Liver (tissue), 10 donors: ENCODE results near the gene IL11RA. TPM values are rescaled to one million over a fixed set of nuclear protein-coding genes. Genes with fewer than 3 reads are reported as not detected.

Experiments
- DNase-seq: peaks from one replicate; pipeline ENCODE4 v3.0.0-alpha.2; 2017; ENCODE audit warnings: low spot score
- H3K27ac ChIP-seq, 2 donors: one replicate each; pipeline ENCODE4 v1.7.0; 2013; ENCODE audit warnings: inconsistent platforms in 2 of 2, low read length in 2 of 2, control low read depth in 1 of 2, low read depth in 1 of 2, mild to moderate bottlenecking in 1 of 2
- H3K27me3 ChIP-seq, 4 donors: one replicate each; pipeline versions ENCODE4 v1.6.1 to v1.7.0; 2013; ENCODE audit warnings: low read length in 3 of 4, inconsistent platforms in 1 of 4, mild to moderate bottlenecking in 1 of 4, moderate library complexity in 1 of 4; ENCODE audit not compliant: control insufficient read depth in 4 of 4, insufficient read depth in 4 of 4
- H3K36me3 ChIP-seq, 4 donors: one replicate each; pipeline versions ENCODE4 v1.6.1 to v1.7.0; 2013; ENCODE audit warnings: low read length in 3 of 4, mild to moderate bottlenecking in 3 of 4, low read depth in 1 of 4, moderate library complexity in 1 of 4; ENCODE audit not compliant: control insufficient read depth in 4 of 4, insufficient read depth in 3 of 4
- H3K4me1 ChIP-seq, 4 donors: one replicate each; pipeline versions ENCODE4 v1.6.1 to v1.7.0; 2013; ENCODE audit warnings: low read length in 3 of 4, mild to moderate bottlenecking in 3 of 4, moderate library complexity in 1 of 4; ENCODE audit not compliant: control insufficient read depth in 4 of 4, insufficient read depth in 4 of 4
- H3K4me3 ChIP-seq, 3 donors: one replicate each; pipeline versions ENCODE4 v1.6.1 to v1.7.0; 2013; ENCODE audit warnings: low read length in 3 of 3, control low read depth in 1 of 3, low read depth in 1 of 3, mild to moderate bottlenecking in 1 of 3
- H3K9ac ChIP-seq, 2 donors: one replicate each; pipeline ENCODE4 v1.7.0; 2013; ENCODE audit warnings: low read length in 2 of 2, mild to moderate bottlenecking in 2 of 2, moderate library complexity in 2 of 2, control low read depth in 1 of 2, low read depth in 1 of 2
- H3K9me3 ChIP-seq, 4 donors: one replicate each; pipeline versions ENCODE4 v1.6.1 to v1.7.0; 2013; ENCODE audit warnings: low read length in 3 of 4; ENCODE audit not compliant: control insufficient read depth in 4 of 4
- HNF4G ChIP-seq: IDR thresholded peaks from 2 replicates; pipeline ENCODE4 v1.6.1; 2016; ENCODE audit warnings: antibody characterized with exemption
- SP1 ChIP-seq: IDR thresholded peaks from 2 replicates; pipeline ENCODE4 v1.6.1; 2018; ENCODE audit warnings: antibody characterized with exemption, mild to moderate bottlenecking
- WGBS: extraction: QIAGEN DNeasy Blood & Tissue Kit; methylation state at CpG from one replicate; pipeline ENCODE4 v1.1.7; 2013; 5-methylcytosine and 5-hydroxymethylcytosine counted together
- polyA plus RNA-seq, 2 donors: library from polyadenylated mRNA; stranded (reverse) in 1 of 2; unstranded in 1 of 2; fragments of 200-250 nt in 1 of 2; fragments of >200 nt in 1 of 2; fragmentation: Nextera tagmentation in 1 of 2; extraction: Ambion mirVana in 1 of 2; gene quantifications; one replicate each; pipeline versions ENCODE4 v1.2.1 to v1.2.3, GENCODE V29; 2013 to 2015
- small RNA-seq: library from RNA; depleted of rRNA; stranded (forward); fragments of <200 nt; gene quantifications from one replicate; pipeline ENCODE3, GENCODE V24; 2014
- total RNA-seq, 2 donors: library from RNA; depleted of rRNA; stranded (reverse); fragments of >200 nt; gene quantifications; one replicate each; pipeline ENCODE4 v1.2.3, GENCODE V29; 2014
- donor health status: healthy.
- donor health status: healthy.
- donor health status: healthy.
- donor health status: healthy.
- donor health status: healthy.

Gene IL11RA
- total and polyA plus RNA-seq, 4 donors = 10.0 to 35.3 (median 14.7) TPM

- H3K36me3 ChIP-seq = no peaks in the 10 kb centered on the region
- H3K4me3 ChIP-seq = no peak within 1 kb of the TSS
- peaks cover 0 to 10% (median 2%) of the 10 kb centered on the region in 4 donors for H3K4me1 ChIP-seq
- no peaks in the 10 kb centered on the region for H3K9me3 ChIP-seq
- H3K9ac ChIP-seq = no peak within 1 kb of the TSS
- no peaks in the 10 kb centered on the region for H3K27me3 ChIP-seq
- TF ChIP-seq HNF4G (no peak), SP1 (peak; percentile 15)
- H3K27ac ChIP-seq = peak within 1 kb of the TSS in 1 of 2 donors; percentile 13
- DNase-seq = no peak
- WGBS = 64% methylated on average over 2 of the region's 2 CpGs
These were observed 58.0 kb downstream of the IL11RA start, which contains the start of gene CCL21 for GRCh38 chr9:34710023-34710422. CCL21 (minus strand) TSS chr9:34710136; CDS start chr9:34710066, 70 bp downstream.

Small RNAs within 50 kb of the gene (small RNA-seq; reads per million reads assigned to genes)
- not detected for gene CCL27

Other genes with a start within 250 kb of the IL11RA start
- gene FAM219A, start 193.6 kb upstream of the IL11RA start, total RNA-seq = 1 to 10 TPM; 1.6 to 3.6 TPM
- 1 to 10 TPM; 1.7 to 3.0 TPM for gene FAM219A, start 193.6 kb upstream of the IL11RA start, polyA plus RNA-seq
- not detected for gene DNAI1, start 193.4 kb upstream of the IL11RA start, total RNA-seq
- not detected for gene DNAI1, start 193.4 kb upstream of the IL11RA start, polyA plus RNA-seq
- gene ENHO, start 129.2 kb upstream of the IL11RA start, total RNA-seq = 1 to 10 TPM in 1 of 2 donors, under 1 TPM in 1; 0.67 to 9.6 TPM
- gene ENHO, start 129.2 kb upstream of the IL11RA start, polyA plus RNA-seq = 1 to 10 TPM; 1.6 to 2.2 TPM
- 1 to 10 TPM in 1 of 2 donors, under 1 TPM in 1; 0.75 to 3.3 TPM for gene CNTFR, start 62.5 kb upstream of the IL11RA start, total RNA-seq
- 1 to 10 TPM; 1.9 to 2.1 TPM for gene CNTFR, start 62.5 kb upstream of the IL11RA start, polyA plus RNA-seq
- 10 to 100 TPM; 18.6 to 23.3 TPM for gene RPP25L, start 40.1 kb upstream of the IL11RA start, total RNA-seq
- gene RPP25L, start 40.1 kb upstream of the IL11RA start, polyA plus RNA-seq = 10 to 100 TPM; 25.0 to 33.4 TPM
- 10 to 100 TPM; 24.9 to 51.9 TPM for gene DCTN3, start 31.7 kb upstream of the IL11RA start, total RNA-seq
- 10 to 100 TPM; 44.6 to 48.7 TPM for gene DCTN3, start 31.7 kb upstream of the IL11RA start, polyA plus RNA-seq
- 1 to 10 TPM; 2.2 to 2.6 TPM for gene ARID3C, start 23.1 kb upstream of the IL11RA start, total RNA-seq
- 1 to 10 TPM in 1 of 2 donors, under 1 TPM in 1; 0.58 to 1.1 TPM for gene ARID3C, start 23.1 kb upstream of the IL11RA start, polyA plus RNA-seq
- 100 to 1,000 TPM; 116 to 161 TPM for gene SIGMAR1, start 14.4 kb upstream of the IL11RA start, total RNA-seq
- gene SIGMAR1, start 14.4 kb upstream of the IL11RA start, polyA plus RNA-seq = 100 to 1,000 TPM; 196 to 210 TPM
- gene GALT, start 5.5 kb upstream of the IL11RA start, total RNA-seq = 100 to 1,000 TPM in 1 of 2 donors, 10 to 100 TPM in 1; 58.6 to 161 TPM
- 100 to 1,000 TPM in 1 of 2 donors, 10 to 100 TPM in 1; 69.3 to 196 TPM for gene GALT, start 5.5 kb upstream of the IL11RA start, polyA plus RNA-seq
- gene CCL27, start 10.5 kb downstream of the IL11RA start, total RNA-seq = not detected
- gene CCL27, start 10.5 kb downstream of the IL11RA start, polyA plus RNA-seq = not detected
- gene CCL19, start 39.1 kb downstream of the IL11RA start, total RNA-seq = under 1 TPM in 1 of 2 donors, not detected in 1; 0.33 TPM
- gene CCL19, start 39.1 kb downstream of the IL11RA start, polyA plus RNA-seq = 1 to 10 TPM in 1 of 2 donors, under 1 TPM in 1; 0.65 to 2.9 TPM
- gene CCL21, start 58.0 kb downstream of the IL11RA start, total RNA-seq = 1 to 10 TPM; 2.2 to 4.5 TPM
- gene CCL21, start 58.0 kb downstream of the IL11RA start, polyA plus RNA-seq = 10 to 100 TPM; 16.7 to 31.0 TPM